ENCODE data around the gene ADGRV1. TPM values are rescaled to one million over a fixed set of nuclear protein-coding genes. Genes with fewer than 3 reads are reported as not detected.
A peak's percentile ranks its signal among the peaks of the same experiment; 100 is the strongest.

ADGRV1 gene
- total RNA-seq, 1 donor from 2014 or later: 18.2 TPM

- no peak overlapping the region for H3K27ac Mint-ChIP-seq (ENCODE audit: unreplicated experiment)
- no peak overlapping the region for H3K4me3 Mint-ChIP-seq (ENCODE audit: unreplicated experiment)
- H3K27me3 Mint-ChIP-seq (ENCODE audit: unreplicated experiment): no peaks in the 10 kb centered on the region
- DNase-seq: no peak
- H3K4me1 Mint-ChIP-seq (ENCODE audit: low read depth, unreplicated experiment): peaks cover 5% of the 10 kb centered on the region
- TF ChIP-seq CTCF (IDR thresholded peaks at IDR 0.05; ENCODE audit: partially characterized antibody, unreplicated experiment): no peak
- no peaks in the 10 kb centered on the region for H3K36me3 Mint-ChIP-seq (ENCODE audit: unreplicated experiment)
- no peaks in the 10 kb centered on the region for H3K9me3 Mint-ChIP-seq (ENCODE audit: unreplicated experiment)
These were observed 145.3 kb downstream of the ADGRV1 start for GRCh38 chr5:90703932-90704331.

- TF ChIP-seq CTCF (IDR thresholded peaks at IDR 0.05; ENCODE audit: partially characterized antibody, unreplicated experiment): no peak
- Mint-ChIP-seq H3K36me3 (ENCODE audit: unreplicated experiment) (no peaks in the 10 kb centered on the region), H3K4me1 (ENCODE audit: low read depth, unreplicated experiment) (peaks cover 5% of the 10 kb centered on the region), H3K27ac (ENCODE audit: unreplicated experiment) (no peak overlapping the region), H3K27me3 (ENCODE audit: unreplicated experiment) (no peaks in the 10 kb centered on the region), H3K4me3 (ENCODE audit: unreplicated experiment) (no peak overlapping the region), H3K9me3 (ENCODE audit: unreplicated experiment) (no peaks in the 10 kb centered on the region)
- no peak for DNase-seq
These were observed 149.1 kb downstream of the ADGRV1 start for GRCh38 chr5:90707698-90708097.

- DNase-seq: peak; percentile 47
- no peaks in the 10 kb centered on the region for H3K36me3 Mint-ChIP-seq (ENCODE audit: unreplicated experiment)
- no peaks in the 10 kb centered on the region for H3K27me3 Mint-ChIP-seq (ENCODE audit: unreplicated experiment)
- H3K4me1 Mint-ChIP-seq (ENCODE audit: low read depth, unreplicated experiment): peaks cover 5% of the 10 kb centered on the region
- no peak overlapping the region for H3K4me3 Mint-ChIP-seq (ENCODE audit: unreplicated experiment)
- H3K27ac Mint-ChIP-seq (ENCODE audit: unreplicated experiment): no peak overlapping the region
- H3K9me3 Mint-ChIP-seq (ENCODE audit: unreplicated experiment): no peaks in the 10 kb centered on the region
- peak; percentile 60 for TF ChIP-seq CTCF (IDR thresholded peaks at IDR 0.05; ENCODE audit: partially characterized antibody, unreplicated experiment)
These were observed 150.9 kb downstream of the ADGRV1 start for GRCh38 chr5:90709323-90710155.

GRCh38 chr5:90718387-90718786, 159.8 kb downstream of the ADGRV1 start:
- no peaks in the 10 kb centered on the region for H3K27me3 Mint-ChIP-seq (ENCODE audit: unreplicated experiment)
- H3K4me3 Mint-ChIP-seq (ENCODE audit: unreplicated experiment): no peak overlapping the region
- TF ChIP-seq CTCF (IDR thresholded peaks at IDR 0.05; ENCODE audit: partially characterized antibody, unreplicated experiment): no peak
- no peaks in the 10 kb centered on the region for H3K4me1 Mint-ChIP-seq (ENCODE audit: low read depth, unreplicated experiment)
- H3K9me3 Mint-ChIP-seq (ENCODE audit: unreplicated experiment): peaks cover 1% of the 10 kb centered on the region
- no peaks in the 10 kb centered on the region for H3K36me3 Mint-ChIP-seq (ENCODE audit: unreplicated experiment)
- DNase-seq: no peak
- H3K27ac Mint-ChIP-seq (ENCODE audit: unreplicated experiment): no peak overlapping the region

GRCh38 chr5:90739567-90739966, 181.0 kb downstream of the ADGRV1 start:
- no peak overlapping the region for H3K27ac Mint-ChIP-seq (ENCODE audit: unreplicated experiment)
- TF ChIP-seq CTCF (IDR thresholded peaks at IDR 0.05; ENCODE audit: partially characterized antibody, unreplicated experiment): no peak
- peaks cover 12% of the 10 kb centered on the region for H3K36me3 Mint-ChIP-seq (ENCODE audit: unreplicated experiment)
- H3K4me3 Mint-ChIP-seq (ENCODE audit: unreplicated experiment): no peak overlapping the region
- peaks cover 2% of the 10 kb centered on the region for H3K9me3 Mint-ChIP-seq (ENCODE audit: unreplicated experiment)
- H3K27me3 Mint-ChIP-seq (ENCODE audit: unreplicated experiment): no peaks in the 10 kb centered on the region
- H3K4me1 Mint-ChIP-seq (ENCODE audit: low read depth, unreplicated experiment): no peaks in the 10 kb centered on the region
- no peak for DNase-seq

Data from glutamatergic neuron (in vitro differentiated cells).